ENCODE measurements around the gene TP53TG3.
"Not testable (repeated sequence)": the region's sequence is repeated elsewhere in the genome, so short reads cannot be mapped to it uniquely, and the experiment has no call there.

GRCh38 chr16:32646780-32647179, 29.2 kb downstream of the TP53TG3 start:
- TF ChIP-seq FOSL1 (IDR thresholded peaks at IDR 0.05; ENCODE audit: low read depth); SRF (IDR thresholded peaks at IDR 0.05; ENCODE audit: low read depth); YY1 (IDR thresholded peaks at IDR 0.05; ENCODE audit: extremely low read depth, insufficient replicate concordance, low read depth, low read length); POLR2AphosphoS5 (IDR thresholded peaks at IDR 0.05; ENCODE audit: low read depth, low read length); CTCF (IDR thresholded peaks at IDR 0.05 in 2 of 3, conservative IDR thresholded peaks at IDR 0.05 in 1 of 3; ENCODE audit: borderline replicate concordance in 1 of 3, insufficient read depth in 1 of 3, low read depth in 2 of 3, low read length in 2 of 3); EZH2phosphoT487 (IDR thresholded peaks at IDR 0.05; ENCODE audit: borderline replicate concordance); POLR2A (IDR thresholded peaks at IDR 0.05; ENCODE audit: borderline replicate concordance, extremely low read depth, insufficient read depth, insufficient read length); ZBTB33 (IDR thresholded peaks at IDR 0.05; ENCODE audit: extremely low read depth, insufficient replicate concordance, low read length); REST (IDR thresholded peaks at IDR 0.05; ENCODE audit: low read depth); ZNF274 (IDR thresholded peaks at IDR 0.05; ENCODE audit: low read depth, low read length): not testable (repeated sequence)

Measured in HCT116 (cell line).